ENCODE measurements around the gene MMP20. TPM values are rescaled to one million over a fixed set of nuclear protein-coding genes. Genes with fewer than 3 reads are reported as not detected.

The MMP20 gene
- total and polyA plus RNA-seq, 2 donors (not counting 1 experiment from before 2014, with no cell fraction given) = not detected

GRCh38 chr11:102603576-102603975, 21.6 kb downstream of the MMP20 start:
- no peak for DNase-seq
- ChIA-PET POLR2A (interaction anchor here (0.6 kb wide), 1 partner anchor 9 kb away, joined by 7 read pairs; no protein-coding TSS in a partner anchor), CTCF (interaction anchor here (1.0 to 2.3 kb wide), 5 partner anchors 9 to 743 kb away, joined by 3 to 10 read pairs (median 3); no protein-coding TSS in a partner anchor)
- Mint-ChIP-seq H3K4me3 (no peak overlapping the region), H3K9me3 (ENCODE audit: insufficient read depth) (no peaks in the 10 kb centered on the region), H3K27me3 (no peaks in the 10 kb centered on the region), H3K27ac (no peak overlapping the region), H3K4me1 (peaks cover 17% of the 10 kb centered on the region)
- Histone ChIP-seq H3K27me3 (replicated peaks in 1 of 4; ENCODE audit: control extremely low read depth in 1 of 4, control insufficient read depth in 3 of 4, insufficient read depth in 4 of 4, low read length in 3 of 4) (no peaks in the 10 kb centered on the region), H4K20me1 (ENCODE audit: control insufficient read depth, insufficient read depth, low read length, poor library complexity, severe bottlenecking) (no peaks in the 10 kb centered on the region), H3K27ac (ENCODE audit: low read length in 2 of 2) (no peak overlapping the region), H3K9me3 (ENCODE audit: control extremely low read depth in 1 of 3, control insufficient read depth in 2 of 3, insufficient read depth in 1 of 3, low read length in 2 of 3) (no peaks in the 10 kb centered on the region), H3K79me2 (ENCODE audit: control insufficient read depth, insufficient read depth, low read length) (no peaks in the 10 kb centered on the region), H3K4me2 (replicated peaks; ENCODE audit: low read depth, low read length, poor library complexity, severe bottlenecking) (no peak overlapping the region), H3K4me3 (ENCODE audit: control extremely low read depth in 1 of 5, extremely low read depth in 1 of 5, insufficient read depth in 1 of 5, low read depth in 2 of 5, low read length in 4 of 5) (no peak overlapping the region), H3K4me1 (ENCODE audit: control insufficient read depth in 2 of 2, insufficient read depth in 2 of 2, low read length in 2 of 2) (no peaks in the 10 kb centered on the region), H3K9ac (ENCODE audit: low read length) (no peak overlapping the region), H2AFZ (ENCODE audit: insufficient read depth, low read depth, low read length, poor library complexity, severe bottlenecking) (no peak overlapping the region), H3K36me3 (replicated peaks in 1 of 2; ENCODE audit: control extremely low read depth in 1 of 2, control insufficient read depth in 1 of 2, extremely low read depth in 1 of 2, insufficient read depth in 2 of 2, low read length in 1 of 2) (no peaks in the 10 kb centered on the region)
- ATAC-seq (ENCODE audit: low read depth) = no peak
- no peak for TF ChIP-seq EZH2 (IDR thresholded peaks at IDR 0.05; ENCODE audit: borderline replicate concordance, insufficient read depth, low read depth, low read length, poor library complexity, severe bottlenecking)
- TF ChIP-seq CTCF (IDR thresholded peaks at IDR 0.05) = no peak
- intact Hi-C loops (cut with micrococcal nuclease) = no loop called here
- WGBS (ENCODE audit: insufficient coverage) = no CpG with 5 or more reads among the region's 5 CpGs

- Mint-ChIP-seq H3K27me3 (no peaks in the 10 kb centered on the region), H3K4me1 (peaks cover 14% of the 10 kb centered on the region), H3K4me3 (no peak overlapping the region), H3K9me3 (ENCODE audit: insufficient read depth) (no peaks in the 10 kb centered on the region), H3K27ac (no peak overlapping the region)
- ChIA-PET CTCF (interaction anchor here (0.7 to 2.3 kb wide), 5 partner anchors 10 to 743 kb away, joined by 3 to 10 read pairs (median 3); no protein-coding TSS in a partner anchor), POLR2A (interaction anchor here (0.6 kb wide), 1 partner anchor 9 kb away, joined by 7 read pairs; no protein-coding TSS in a partner anchor)
- ATAC-seq (ENCODE audit: low read depth) = no peak
- H4K20me1 ChIP-seq (ENCODE audit: control insufficient read depth, insufficient read depth, low read length, poor library complexity, severe bottlenecking) = no peaks in the 10 kb centered on the region
- no peak for DNase-seq
- TF ChIP-seq EZH2 (IDR thresholded peaks at IDR 0.05; ENCODE audit: borderline replicate concordance, insufficient read depth, low read depth, low read length, poor library complexity, severe bottlenecking) (no peak), CTCF (IDR thresholded peaks at IDR 0.05) (no peak)
- no peaks in the 10 kb centered on the region for H3K4me1 ChIP-seq (ENCODE audit: control insufficient read depth in 2 of 2, insufficient read depth in 2 of 2, low read length in 2 of 2)
- 100% methylated on average over 4 of the region's 5 CpGs for WGBS (ENCODE audit: insufficient coverage)
- H3K36me3 ChIP-seq (replicated peaks in 1 of 2; ENCODE audit: control extremely low read depth in 1 of 2, control insufficient read depth in 1 of 2, extremely low read depth in 1 of 2, insufficient read depth in 2 of 2, low read length in 1 of 2) = no peaks in the 10 kb centered on the region
- no peak overlapping the region for H3K9ac ChIP-seq (ENCODE audit: low read length)
- H3K4me2 ChIP-seq (replicated peaks; ENCODE audit: low read depth, low read length, poor library complexity, severe bottlenecking) = no peak overlapping the region
- H3K79me2 ChIP-seq (ENCODE audit: control insufficient read depth, insufficient read depth, low read length) = no peaks in the 10 kb centered on the region
- no peak overlapping the region for H3K27ac ChIP-seq (ENCODE audit: low read length in 2 of 2)
- no peaks in the 10 kb centered on the region for H3K27me3 ChIP-seq (replicated peaks in 1 of 4; ENCODE audit: control extremely low read depth in 1 of 4, control insufficient read depth in 3 of 4, insufficient read depth in 4 of 4, low read length in 3 of 4)
- no peaks in the 10 kb centered on the region for H3K9me3 ChIP-seq (ENCODE audit: control extremely low read depth in 1 of 3, control insufficient read depth in 2 of 3, insufficient read depth in 1 of 3, low read length in 2 of 3)
- intact Hi-C loops (cut with micrococcal nuclease) = no loop called here
- H2AFZ ChIP-seq (ENCODE audit: insufficient read depth, low read depth, low read length, poor library complexity, severe bottlenecking) = no peak overlapping the region
- H3K4me3 ChIP-seq (ENCODE audit: control extremely low read depth in 1 of 5, extremely low read depth in 1 of 5, insufficient read depth in 1 of 5, low read depth in 2 of 5, low read length in 4 of 5) = no peak overlapping the region
Observed at GRCh38 chr11:102603091-102603490, 22.0 kb downstream of the MMP20 start.
